Endodermal cell (in vitro differentiated cells): Measurements from ENCODE around the gene ALKBH8. TPM values are rescaled to one million over a fixed set of nuclear protein-coding genes. Genes with fewer than 3 reads are reported as not detected.
A peak's percentile ranks its signal among the peaks of the same experiment; 100 is the strongest.
"Not testable (repeated sequence)": the region's sequence is repeated elsewhere in the genome, so short reads cannot be mapped to it uniquely, and the experiment has no call there.

ENCODE experiments used
- DNase-seq: peaks from one replicate; pipeline ENCODE4 v3.0.0-alpha.2; 2017
- H3K27ac ChIP-seq: 2 replicates; pipeline ENCODE4 v1.5.1; 2013; ENCODE audit warnings: mild to moderate bottlenecking, low read depth, low read length, moderate library complexity
- H3K27me3 ChIP-seq: 2 replicates; pipeline ENCODE4 v1.6.1; 2013; ENCODE audit warnings: mild to moderate bottlenecking, low read length, moderate library complexity; ENCODE audit not compliant: insufficient read depth, control insufficient read depth, poor library complexity, severe bottlenecking
- H3K36me3 ChIP-seq: 2 replicates; pipeline ENCODE4 v1.7.0; 2013; ENCODE audit warnings: mild to moderate bottlenecking, low read length, moderate library complexity; ENCODE audit not compliant: control insufficient read depth, insufficient read depth
- H3K4me1 ChIP-seq: one replicate; pipeline ENCODE4 v1.7.0; 2013; ENCODE audit warnings: low read length; ENCODE audit not compliant: control insufficient read depth, insufficient read depth
- H3K4me3 ChIP-seq: 2 replicates; pipeline ENCODE4 v1.5.1; 2013; ENCODE audit warnings: mild to moderate bottlenecking, low read length, moderate library complexity
- H3K9ac ChIP-seq: 2 replicates; pipeline ENCODE4 v1.6.1; 2013; ENCODE audit warnings: mild to moderate bottlenecking, low read length, moderate library complexity; ENCODE audit not compliant: poor library complexity, severe bottlenecking; ENCODE audit errors: extremely low read depth
- H3K9me3 ChIP-seq: 2 replicates; pipeline ENCODE4 v1.6.1; 2013; ENCODE audit warnings: mild to moderate bottlenecking, low read length, moderate library complexity; ENCODE audit not compliant: control insufficient read depth
- H3K27ac Mint-ChIP-seq: 2 replicates; pipeline ENCODE4 v1.8.0; 2020; ENCODE audit warnings: mixed read lengths
- H3K27me3 Mint-ChIP-seq: 2 replicates; pipeline ENCODE4 v1.8.0; 2021; ENCODE audit warnings: mild to moderate bottlenecking, mixed read lengths; ENCODE audit not compliant: insufficient read depth
- H3K36me3 Mint-ChIP-seq: 2 replicates; pipeline ENCODE4 v1.8.0; 2020; ENCODE audit warnings: low read depth, mixed read lengths
- H3K4me1 Mint-ChIP-seq: 2 replicates; pipeline ENCODE4 v1.8.0; 2020; ENCODE audit warnings: mixed read lengths
- H3K4me3 Mint-ChIP-seq: 2 replicates; pipeline ENCODE4 v1.8.0; 2020; ENCODE audit warnings: mild to moderate bottlenecking, moderate library complexity, mixed read lengths
- H3K9me3 Mint-ChIP-seq: 2 replicates; pipeline ENCODE4 v1.8.0; 2020; ENCODE audit warnings: mild to moderate bottlenecking, mixed read lengths
- CTCF ChIP-seq: fragments of 200-600 bp; sonication (generic); conservative IDR thresholded peaks from 2 replicates; pipeline ENCODE4 v1.5.0; 2021; ENCODE audit warnings: antibody characterized with exemption, mild to moderate bottlenecking
- WGBS, 2 experiments: methylation state at CpG; one replicate each; pipeline versions ENCODE4 v1.1.5 to v1.1.7; 2013; ENCODE audit warnings: missing lambda C conversion rate in 2 of 2, mixed read lengths in 1 of 2; ENCODE audit not compliant: insufficient coverage in 1 of 2, insufficient read length in 1 of 2; 5-methylcytosine and 5-hydroxymethylcytosine counted together
- total RNA-seq, 2 donors: library from RNA; stranded (reverse); fragmentation: NEBNext Ultra II Directional in 1 of 2; extraction: Animal tissue kit (Norgen Biotek cat#: 25700) in 1 of 2; gene quantifications; 2 replicates in 1 of 2; 3 replicates in 1 of 2; pipeline ENCODE4 v1.2.1, GENCODE V29; 2021

The ALKBH8 gene
- total RNA-seq, 2 donors from 2014 or later = 7.6 to 9.3 TPM

DNA sequence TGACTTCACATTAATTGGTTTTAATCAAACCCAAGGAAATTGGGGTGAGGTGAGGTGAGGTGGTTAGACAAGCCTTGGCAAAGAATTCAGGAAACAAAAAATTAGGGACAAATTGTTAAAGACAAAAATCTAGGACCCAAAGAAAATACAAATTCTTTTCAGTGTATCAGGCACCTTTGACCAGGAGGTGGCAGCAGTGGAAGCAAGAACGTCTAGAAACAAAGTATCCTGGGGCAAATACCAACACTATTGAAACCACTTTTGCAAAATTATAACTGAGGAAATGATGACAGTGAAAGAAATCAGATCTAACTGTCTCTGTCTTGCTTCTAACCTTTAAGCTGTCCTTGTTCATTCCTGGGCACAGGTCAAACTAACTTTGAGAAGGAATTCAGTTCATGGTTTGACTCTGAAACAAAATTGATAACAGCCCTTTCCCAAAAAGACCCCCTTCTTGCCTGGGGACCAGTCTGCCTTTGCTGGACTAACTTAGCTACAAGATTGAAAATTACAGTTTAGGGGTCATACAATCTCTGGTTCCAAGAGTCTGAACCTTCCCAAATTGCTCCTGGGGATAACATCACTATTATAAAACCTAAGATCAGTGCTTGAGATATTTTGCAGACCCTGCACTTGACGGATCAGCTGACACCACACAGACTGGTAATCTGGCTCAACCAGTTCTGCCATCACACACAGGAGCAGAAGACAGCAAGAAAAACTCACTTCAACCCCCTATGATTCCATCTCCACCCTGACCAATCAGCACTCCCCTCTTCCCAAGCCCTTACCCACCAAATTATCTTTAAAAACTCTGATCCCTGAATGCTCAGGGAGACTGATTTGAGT is 11.2 kb upstream of the ALKBH8 start:
- H3K4me1 Mint-ChIP-seq, H3K9ac ChIP-seq, H3K4me3 ChIP-seq, H3K27ac ChIP-seq, H3K4me3 Mint-ChIP-seq, H3K27ac Mint-ChIP-seq, H3K9me3 Mint-ChIP-seq, H3K36me3 Mint-ChIP-seq, H3K9me3 ChIP-seq, H3K36me3 ChIP-seq, H3K4me1 ChIP-seq, H3K27me3 Mint-ChIP-seq, H3K27me3 ChIP-seq: not testable (repeated sequence)
- WGBS, 2 experiments = 0 to 45% methylated on average over 1 to 2 of the region's 2 CpGs
- peak; percentile 80 for DNase-seq
- peak; percentile 84 for TF ChIP-seq CTCF

- no peaks in the 10 kb centered on the region for H3K4me1 ChIP-seq
- Mint-ChIP-seq H3K9me3 (no peaks in the 10 kb centered on the region), H3K36me3 (no peaks in the 10 kb centered on the region), H3K4me3 (no peak overlapping the region), H3K27ac (no peak overlapping the region), H3K27me3 (no peaks in the 10 kb centered on the region), H3K4me1 (no peaks in the 10 kb centered on the region)
- no peak for DNase-seq
- H3K27ac ChIP-seq = no peak overlapping the region
- no peaks in the 10 kb centered on the region for H3K27me3 ChIP-seq
- TF ChIP-seq CTCF = no peak
- H3K4me3 ChIP-seq = no peak overlapping the region
- H3K9me3 ChIP-seq = no peaks in the 10 kb centered on the region
- 67% methylated on average over 1 of the region's 1 CpG; no CpG with 5 or more reads in 1 of the 2 experiments for WGBS, 2 experiments
- H3K9ac ChIP-seq = no peak overlapping the region
- H3K36me3 ChIP-seq = no peaks in the 10 kb centered on the region
Measured at GRCh38 chr11:107573438-107573837, 7.9 kb upstream of the ALKBH8 start.

GRCh38 chr11:107570015-107570414 is 4.5 kb upstream of the ALKBH8 start:
- Histone ChIP-seq H3K9me3 (no peaks in the 10 kb centered on the region), H3K36me3 (no peaks in the 10 kb centered on the region), H3K27ac (no peak overlapping the region), H3K4me3 (no peak overlapping the region), H3K9ac (no peak overlapping the region), H3K27me3 (no peaks in the 10 kb centered on the region), H3K4me1 (peaks cover 6% of the 10 kb centered on the region)
- no peaks in the 10 kb centered on the region for H3K27me3 Mint-ChIP-seq
- no peak overlapping the region for H3K4me3 Mint-ChIP-seq
- H3K27ac Mint-ChIP-seq = no peak overlapping the region
- DNase-seq = peak; percentile 52
- H3K36me3 Mint-ChIP-seq = no peaks in the 10 kb centered on the region
- H3K4me1 Mint-ChIP-seq = peaks cover 8% of the 10 kb centered on the region
- WGBS, 2 experiments = 92 to 98% methylated on average over 5 to 12 of the region's 12 CpGs
- no peak for TF ChIP-seq CTCF
- H3K9me3 Mint-ChIP-seq = no peaks in the 10 kb centered on the region
